ENCODE data around the gene DACH1. TPM values are rescaled to one million over a fixed set of nuclear protein-coding genes. Genes with fewer than 3 reads are reported as not detected.

Gene DACH1
- total RNA-seq, 1 experiment from 2014 or later = 1.2 TPM

- ChIA-PET CTCF (no interaction called here), POLR2A (no interaction called here)
- Mint-ChIP-seq H3K27me3 (ENCODE audit: insufficient read depth, unreplicated experiment) (no peaks in the 10 kb centered on the region), H3K27ac (ENCODE audit: unreplicated experiment) (no peak overlapping the region), H3K9me3 (ENCODE audit: unreplicated experiment) (no peaks in the 10 kb centered on the region), H3K36me3 (ENCODE audit: insufficient read depth, unreplicated experiment) (no peaks in the 10 kb centered on the region), H3K4me1 (ENCODE audit: low read depth, unreplicated experiment) (no peaks in the 10 kb centered on the region), H3K4me3 (ENCODE audit: unreplicated experiment) (no peak overlapping the region)
- no peaks in the 10 kb centered on the region for H3K36me3 ChIP-seq (ENCODE audit: control insufficient read depth, insufficient read depth, low read length)
- no peak for DNase-seq
- H3K9me3 ChIP-seq = no peaks in the 10 kb centered on the region
- no TSS peak for BruUV-seq (replicated peaks)
- TF ChIP-seq, protein P1, sequence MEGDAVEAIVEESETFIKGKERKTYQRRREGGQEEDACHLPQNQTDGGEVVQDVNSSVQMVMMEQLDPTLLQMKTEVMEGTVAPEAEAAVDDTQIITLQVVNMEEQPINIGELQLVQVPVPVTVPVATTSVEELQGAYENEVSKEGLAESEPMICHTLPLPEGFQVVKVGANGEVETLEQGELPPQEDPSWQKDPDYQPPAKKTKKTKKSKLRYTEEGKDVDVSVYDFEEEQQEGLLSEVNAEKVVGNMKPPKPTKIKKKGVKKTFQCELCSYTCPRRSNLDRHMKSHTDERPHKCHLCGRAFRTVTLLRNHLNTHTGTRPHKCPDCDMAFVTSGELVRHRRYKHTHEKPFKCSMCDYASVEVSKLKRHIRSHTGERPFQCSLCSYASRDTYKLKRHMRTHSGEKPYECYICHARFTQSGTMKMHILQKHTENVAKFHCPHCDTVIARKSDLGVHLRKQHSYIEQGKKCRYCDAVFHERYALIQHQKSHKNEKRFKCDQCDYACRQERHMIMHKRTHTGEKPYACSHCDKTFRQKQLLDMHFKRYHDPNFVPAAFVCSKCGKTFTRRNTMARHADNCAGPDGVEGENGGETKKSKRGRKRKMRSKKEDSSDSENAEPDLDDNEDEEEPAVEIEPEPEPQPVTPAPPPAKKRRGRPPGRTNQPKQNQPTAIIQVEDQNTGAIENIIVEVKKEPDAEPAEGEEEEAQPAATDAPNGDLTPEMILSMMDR (IDR thresholded peaks at IDR 0.05; ENCODE audit: insufficient read depth in 1 of 2, low read depth in 1 of 2, low read length in 1 of 2, severe bottlenecking in 1 of 2, unreplicated experiment in 1 of 2) = no peak
- intact Hi-C loops (cut with micrococcal nuclease; ENCODE audit: unreplicated experiment) = no loop called here
- H3K4me1 ChIP-seq = no peaks in the 10 kb centered on the region
- H3K4me3 ChIP-seq (ENCODE audit: low read depth, low read length) = no peak overlapping the region
- H3K27me3 ChIP-seq (replicated peaks; ENCODE audit: control insufficient read depth, insufficient read depth, low read length) = no peaks in the 10 kb centered on the region
Observed at GRCh38 chr13:71677124-71677523, 189.9 kb downstream of the DACH1 start.

- no peaks in the 10 kb centered on the region for H3K4me1 ChIP-seq
- POLR2A ChIA-PET = no interaction called here
- no peak overlapping the region for H3K4me3 Mint-ChIP-seq (ENCODE audit: unreplicated experiment)
- peak in 1 of 2 experiments; percentile 5 for DNase-seq
- H3K9me3 ChIP-seq = no peaks in the 10 kb centered on the region
- H3K9me3 Mint-ChIP-seq (ENCODE audit: unreplicated experiment) = no peaks in the 10 kb centered on the region
- TF ChIP-seq, protein P1 (IDR thresholded peaks at IDR 0.05; ENCODE audit: insufficient read depth in 1 of 2, low read depth in 1 of 2, low read length in 1 of 2, severe bottlenecking in 1 of 2, unreplicated experiment in 1 of 2) = peak in 1 of 2 experiments; percentile 26
- H3K27me3 ChIP-seq (replicated peaks; ENCODE audit: control insufficient read depth, insufficient read depth, low read length) = no peaks in the 10 kb centered on the region
- no peaks in the 10 kb centered on the region for H3K27me3 Mint-ChIP-seq (ENCODE audit: insufficient read depth, unreplicated experiment)
- no peak overlapping the region for H3K4me3 ChIP-seq (ENCODE audit: low read depth, low read length)
- intact Hi-C loops (cut with micrococcal nuclease; ENCODE audit: unreplicated experiment) = loop anchor here (2.0 kb wide), 1 partner anchor 352 kb away; no protein-coding TSS in a partner anchor
- CTCF ChIA-PET = no interaction called here
- no peak overlapping the region for H3K27ac Mint-ChIP-seq (ENCODE audit: unreplicated experiment)
- H3K36me3 ChIP-seq (ENCODE audit: control insufficient read depth, insufficient read depth, low read length) = no peaks in the 10 kb centered on the region
- H3K4me1 Mint-ChIP-seq (ENCODE audit: low read depth, unreplicated experiment) = no peaks in the 10 kb centered on the region
- no TSS peak for BruUV-seq (replicated peaks)
- no peaks in the 10 kb centered on the region for H3K36me3 Mint-ChIP-seq (ENCODE audit: insufficient read depth, unreplicated experiment)
Observed at GRCh38 chr13:71672512-71672911, 194.5 kb downstream of the DACH1 start.

- Mint-ChIP-seq H3K27ac (ENCODE audit: unreplicated experiment) (no peak overlapping the region), H3K27me3 (ENCODE audit: insufficient read depth, unreplicated experiment) (no peaks in the 10 kb centered on the region), H3K36me3 (ENCODE audit: insufficient read depth, unreplicated experiment) (no peaks in the 10 kb centered on the region), H3K4me1 (ENCODE audit: low read depth, unreplicated experiment) (no peaks in the 10 kb centered on the region), H3K4me3 (ENCODE audit: unreplicated experiment) (no peak overlapping the region), H3K9me3 (ENCODE audit: unreplicated experiment) (no peaks in the 10 kb centered on the region)
- H3K36me3 ChIP-seq (ENCODE audit: control insufficient read depth, insufficient read depth, low read length) = no peaks in the 10 kb centered on the region
- H3K4me3 ChIP-seq (ENCODE audit: low read depth, low read length) = no peak overlapping the region
- no peak for DNase-seq
- TF ChIP-seq, protein P1 (IDR thresholded peaks at IDR 0.05; ENCODE audit: insufficient read depth in 1 of 2, low read depth in 1 of 2, low read length in 1 of 2, severe bottlenecking in 1 of 2, unreplicated experiment in 1 of 2) = no peak
- ChIA-PET POLR2A (no interaction called here), CTCF (no interaction called here)
- no peaks in the 10 kb centered on the region for H3K9me3 ChIP-seq
- no TSS peak for BruUV-seq (replicated peaks)
- intact Hi-C loops (cut with micrococcal nuclease; ENCODE audit: unreplicated experiment) = no loop called here
- no peaks in the 10 kb centered on the region for H3K27me3 ChIP-seq (replicated peaks; ENCODE audit: control insufficient read depth, insufficient read depth, low read length)
- no peaks in the 10 kb centered on the region for H3K4me1 ChIP-seq
Observed at GRCh38 chr13:71663431-71663830, 203.6 kb downstream of the DACH1 start.

Measured in Caco-2 (cell line).